ENCODE results near the gene RAB4A.

RAB4A gene

GRCh38 chr1:229271448-229272159 is 693 bp downstream of the RAB4A start:
- no peak for TF ChIP-seq CTCF (IDR thresholded peaks at IDR 0.05; ENCODE audit: low read length, missing control alignments)
- DNase-seq (ENCODE audit: low read depth), result no peak
- peak overlapping the region; percentile 72 for H3K4me3 ChIP-seq (replicated peaks; ENCODE audit: low read depth, low read length)

- TF ChIP-seq CTCF (IDR thresholded peaks at IDR 0.05; ENCODE audit: low read length, missing control alignments), result no peak
- H3K4me3 ChIP-seq (replicated peaks; ENCODE audit: low read depth, low read length), result peak overlapping the region; percentile 72
- DNase-seq (ENCODE audit: low read depth), result no peak
These were observed 1.6 kb downstream of the RAB4A start for GRCh38 chr1:229272164-229273158.

- H3K4me3 ChIP-seq (replicated peaks; ENCODE audit: low read depth, low read length), result no peak overlapping the region
- no peak for TF ChIP-seq CTCF (IDR thresholded peaks at IDR 0.05; ENCODE audit: low read length, missing control alignments)
- DNase-seq (ENCODE audit: low read depth), result no peak
These were observed 2.8 kb downstream of the RAB4A start for GRCh38 chr1:229273507-229274232.

GRCh38 chr1:229275005-229275404 is 4.1 kb downstream of the RAB4A start:
- no peak for DNase-seq (ENCODE audit: low read depth)
- TF ChIP-seq CTCF (IDR thresholded peaks at IDR 0.05; ENCODE audit: low read length, missing control alignments), result no peak

GRCh38 chr1:229278120-229278741 is 7.3 kb downstream of the RAB4A start:
- no peak for TF ChIP-seq CTCF (IDR thresholded peaks at IDR 0.05; ENCODE audit: low read length, missing control alignments)
- H3K4me3 ChIP-seq (replicated peaks; ENCODE audit: low read depth, low read length), result no peak overlapping the region
- DNase-seq (ENCODE audit: low read depth), result no peak

More at GRCh38 chr1:229275005-229275404, 4.1 kb downstream of the RAB4A start:
- no peak overlapping the region for H3K4me3 ChIP-seq (replicated peaks; ENCODE audit: low read depth, low read length)

GRCh38 chr1:229279242-229279641 is 8.3 kb downstream of the RAB4A start:
- no peak overlapping the region for H3K4me3 ChIP-seq (replicated peaks; ENCODE audit: low read depth, low read length)
- no peak for DNase-seq (ENCODE audit: low read depth)
- no peak for TF ChIP-seq CTCF (IDR thresholded peaks at IDR 0.05; ENCODE audit: low read length, missing control alignments)

Measured in fibroblast of pulmonary artery (primary cell).